HG03460 (cell line): Measurements from ENCODE around the gene MOSPD3.
"Not testable (repeated sequence)": the region's sequence is repeated elsewhere in the genome, so short reads cannot be mapped to it uniquely, and the experiment has no call there.

Source experiments
- ATAC-seq: cut with Tn5 transposase; IDR thresholded peaks from one replicate; pipeline ENCODE4 v1.9.1; 2021; ENCODE audit not compliant: unreplicated experiment

Gene MOSPD3

GRCh38 chr7:100611983-100612729 lies at the start of gene MOSPD3:
TSS of gene MOSPD3 (plus strand) at chr7:100612540. CDS start at chr7:100612792, 252 bp downstream.
- ATAC-seq = peak; percentile 91

- ATAC-seq = no peak
Measured at GRCh38 chr7:100563100-100563564, 49.2 kb upstream of the MOSPD3 start.

- ATAC-seq = no peak
Measured at GRCh38 chr7:100563809-100564400, 48.4 kb upstream of the MOSPD3 start.

GRCh38 chr7:100564405-100564804 lies 47.9 kb upstream of the MOSPD3 start:
- ATAC-seq = not testable (repeated sequence)

- no peak for ATAC-seq
Measured at GRCh38 chr7:100565133-100565571, 47.2 kb upstream of the MOSPD3 start.

GRCh38 chr7:100566018-100566531 lies 46.3 kb upstream of the MOSPD3 start:
- no peak for ATAC-seq

GRCh38 chr7:100567031-100567730 lies 45.2 kb upstream of the MOSPD3 start:
- no peak for ATAC-seq

- no peak for ATAC-seq
Measured at GRCh38 chr7:100567751-100568175, 44.6 kb upstream of the MOSPD3 start.

GRCh38 chr7:100568176-100568895 lies 44.0 kb upstream of the MOSPD3 start:
- ATAC-seq = no peak

GRCh38 chr7:100568896-100569844 lies 43.2 kb upstream of the MOSPD3 start:
- no peak for ATAC-seq

GRCh38 chr7:100570954-100571828 lies 41.1 kb upstream of the MOSPD3 start:
- ATAC-seq = no peak

- no peak for ATAC-seq
Measured at GRCh38 chr7:100571829-100572116, 40.6 kb upstream of the MOSPD3 start.

GRCh38 chr7:100572281-100572948 lies 39.9 kb upstream of the MOSPD3 start:
- ATAC-seq = no peak

GRCh38 chr7:100572949-100573675 lies 39.2 kb upstream of the MOSPD3 start:
- no peak for ATAC-seq

GRCh38 chr7:100573691-100574361 lies 38.5 kb upstream of the MOSPD3 start, which contains the start of gene SAP25:
TSS of gene SAP25 (minus strand) at chr7:100573900. CDS start at chr7:100573742, 158 bp downstream.
- no peak for ATAC-seq

GRCh38 chr7:100574362-100575205 lies 37.8 kb upstream of the MOSPD3 start:
- ATAC-seq = no peak
